Hepatocyte (in vitro differentiated cells): ENCODE data around the gene FRAT2. TPM values are rescaled to one million over a fixed set of nuclear protein-coding genes. Genes with fewer than 3 reads are reported as not detected.

ENCODE experiments used
- DNase-seq: peaks from one replicate; pipeline ENCODE4 v3.0.0-alpha.2; 2016; ENCODE audit warnings: low spot score
- H2AFZ ChIP-seq: fragments of 200-600 bp; sonication (generic); 2 replicates; pipeline ENCODE4 v1.6.0; 2016; ENCODE audit warnings: antibody characterized with exemption, mild to moderate bottlenecking
- H3K27ac ChIP-seq: fragments of 200-600 bp; sonication (generic); 2 replicates; pipeline ENCODE4 v1.5.1; 2016; ENCODE audit warnings: mild to moderate bottlenecking
- H3K27me3 ChIP-seq: fragments of 200-600 bp; sonication (generic); 2 replicates; pipeline ENCODE4 v1.6.1; 2016
- H3K36me3 ChIP-seq: fragments of 200-600 bp; sonication (generic); replicated peaks from 2 replicates; pipeline ENCODE4 v1.5.1; 2016; ENCODE audit warnings: low read depth; ENCODE audit not compliant: insufficient read depth
- H3K4me1 ChIP-seq: fragments of 200-600 bp; sonication (generic); 2 replicates; pipeline ENCODE4 v1.5.1; 2016; ENCODE audit warnings: mild to moderate bottlenecking, moderate library complexity; ENCODE audit not compliant: insufficient read depth
- H3K4me2 ChIP-seq: fragments of 200-600 bp; sonication (generic); 2 replicates; pipeline ENCODE4 v1.6.0; 2016
- H3K4me3 ChIP-seq: fragments of 200-600 bp; sonication (generic); 2 replicates; pipeline ENCODE4 v1.5.1; 2016; ENCODE audit warnings: mild to moderate bottlenecking
- H3K79me2 ChIP-seq: fragments of 200-600 bp; sonication (generic); 2 replicates; pipeline ENCODE4 v1.6.0; 2017; ENCODE audit warnings: mild to moderate bottlenecking
- H3K9me2 ChIP-seq: fragments of 200-600 bp; sonication (generic); replicated peaks from 2 replicates; pipeline ENCODE4 v1.6.0; 2017; ENCODE audit warnings: mild to moderate bottlenecking; ENCODE audit not compliant: insufficient read depth
- H3K9me3 ChIP-seq: fragments of 200-600 bp; sonication (generic); 2 replicates; pipeline ENCODE4 v1.5.1; 2016; ENCODE audit warnings: low read depth, mild to moderate bottlenecking
- H4K20me1 ChIP-seq: fragments of 200-600 bp; sonication (generic); 2 replicates; pipeline ENCODE4 v1.6.0; 2016; ENCODE audit warnings: mild to moderate bottlenecking; ENCODE audit not compliant: insufficient read depth, poor library complexity, severe bottlenecking
- CTCF ChIP-seq: fragments of 200-600 bp; sonication (generic); IDR thresholded peaks from 2 replicates; pipeline ENCODE4 v1.5.1; 2016; ENCODE audit warnings: antibody characterized with exemption, mild to moderate bottlenecking; ENCODE audit not compliant: poor library complexity
- EZH2 ChIP-seq: fragments of 200-600 bp; sonication (generic); IDR thresholded peaks from 2 replicates; pipeline ENCODE4 v1.6.1; 2016; ENCODE audit warnings: antibody characterized with exemption, mild to moderate bottlenecking, borderline replicate concordance
- EZH2phosphoT487 ChIP-seq: fragments of 200-600 bp; sonication (generic); IDR thresholded peaks from one replicate; pipeline ENCODE4 v1.6.1; 2018; ENCODE audit warnings: antibody characterized with exemption, mild to moderate bottlenecking, low read depth, moderate library complexity; ENCODE audit not compliant: unreplicated experiment, severe bottlenecking
- WGBS: methylation state at CpG from one replicate; pipeline ENCODE4 v1.1.6; 2016; ENCODE audit warnings: low lambda C conversion rate; ENCODE audit errors: missing lambda C conversion rate; 5-methylcytosine and 5-hydroxymethylcytosine counted together
- polyA plus RNA-seq: library from polyadenylated mRNA; unstranded; fragments of >200 nt; fragmentation: Nextera tagmentation; extraction: Ambion mirVana; gene quantifications from 2 replicates; pipeline ENCODE4 v1.2.1, GENCODE V29; 2016
- total RNA-seq: library from RNA; depleted of rRNA; stranded (reverse); fragments of >200 nt; gene quantifications from 2 replicates; pipeline ENCODE4 v1.2.3, GENCODE V29; 2014

Gene FRAT2
- total and polyA plus RNA-seq, 2 experiments from 2014 or later: 27.4 to 29.4 TPM

DNA sequence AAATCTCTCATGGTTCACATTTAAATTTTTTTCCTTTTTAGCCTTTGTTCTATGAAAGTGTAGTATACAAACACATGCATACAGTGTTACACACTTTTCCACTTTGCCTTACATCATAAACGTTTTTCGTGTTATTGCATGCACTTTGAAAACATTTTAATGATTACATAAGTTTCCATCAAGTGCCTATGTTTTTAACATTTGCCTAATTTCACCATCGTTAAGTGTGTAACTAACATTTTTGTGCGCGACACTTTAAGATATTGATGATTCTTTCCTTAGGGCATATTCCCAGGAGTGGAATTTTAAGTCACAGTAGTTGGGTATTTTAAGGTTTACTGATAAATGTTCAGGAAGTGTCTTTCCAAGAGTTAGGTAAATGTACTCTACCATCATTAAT, 1.5 kb upstream of the FRAT2 start:
- DNase-seq: no peak
- H3K27ac ChIP-seq: no peak overlapping the region
- H3K4me2 ChIP-seq: peak overlapping the region; percentile 62
- no peaks in the 10 kb centered on the region for H3K36me3 ChIP-seq
- WGBS: 39% methylated on average over 5 of the region's 5 CpGs
- no peak overlapping the region for H3K4me3 ChIP-seq
- no peak overlapping the region for H2AFZ ChIP-seq
- H4K20me1 ChIP-seq: no peaks in the 10 kb centered on the region
- H3K9me2 ChIP-seq: no peaks in the 10 kb centered on the region
- peaks cover 32% of the 10 kb centered on the region for H3K4me1 ChIP-seq
- no peaks in the 10 kb centered on the region for H3K9me3 ChIP-seq
- peaks cover 27% of the 10 kb centered on the region for H3K79me2 ChIP-seq
- TF ChIP-seq CTCF: no peak
- TF ChIP-seq EZH2phosphoT487: no peak
- no peak for TF ChIP-seq EZH2
- H3K27me3 ChIP-seq: no peaks in the 10 kb centered on the region

DNA sequence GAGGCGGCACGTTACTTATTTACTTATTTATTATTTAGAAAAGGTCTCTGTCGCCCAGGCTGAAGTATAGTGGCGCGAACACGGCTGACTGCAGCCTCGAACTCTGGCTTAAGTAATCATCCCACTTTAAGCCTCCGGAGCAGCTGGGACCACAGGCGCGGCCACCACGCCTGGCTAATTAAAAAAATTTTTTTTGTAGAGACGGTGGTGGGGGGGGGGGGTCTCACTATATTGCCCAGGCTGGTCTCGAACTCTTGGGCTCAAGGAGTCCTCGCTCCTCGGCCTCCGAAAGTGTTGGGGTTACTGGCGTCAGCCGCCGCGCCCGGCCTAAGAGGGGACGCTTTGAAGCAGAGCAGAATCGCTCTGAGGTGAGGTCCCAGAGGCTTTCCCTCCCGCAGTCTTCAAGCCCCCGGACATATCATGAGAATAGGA, 675 bp upstream of the FRAT2 start:
- no peaks in the 10 kb centered on the region for H4K20me1 ChIP-seq
- H3K79me2 ChIP-seq: peaks cover 35% of the 10 kb centered on the region
- H3K9me3 ChIP-seq: no peaks in the 10 kb centered on the region
- 8% methylated on average over 23 of the region's 25 CpGs for WGBS
- H3K4me3 ChIP-seq: peak overlapping the region; percentile 35
- peak overlapping the region; percentile 91 for H3K4me2 ChIP-seq
- H3K36me3 ChIP-seq: no peaks in the 10 kb centered on the region
- H3K27me3 ChIP-seq: no peaks in the 10 kb centered on the region
- H3K9me2 ChIP-seq: no peaks in the 10 kb centered on the region
- H2AFZ ChIP-seq: peak overlapping the region; percentile 69
- DNase-seq: no peak
- no peak for TF ChIP-seq CTCF
- TF ChIP-seq EZH2: no peak
- TF ChIP-seq EZH2phosphoT487: no peak
- H3K27ac ChIP-seq: no peak overlapping the region
- peaks cover 36% of the 10 kb centered on the region for H3K4me1 ChIP-seq

GRCh38 chr10:97333601-97334369, 744 bp downstream of the FRAT2 start:
- H3K27ac ChIP-seq: peak overlapping the region; percentile 94
- no peak for TF ChIP-seq CTCF
- TF ChIP-seq EZH2: no peak
- TF ChIP-seq EZH2phosphoT487: no peak
- H3K36me3 ChIP-seq: no peaks in the 10 kb centered on the region
- peak overlapping the region; percentile 11 for H2AFZ ChIP-seq
- H3K9me2 ChIP-seq: no peaks in the 10 kb centered on the region
- peaks cover 45% of the 10 kb centered on the region for H3K79me2 ChIP-seq
- no peaks in the 10 kb centered on the region for H3K27me3 ChIP-seq
- peak; percentile 59 for DNase-seq
- H4K20me1 ChIP-seq: no peaks in the 10 kb centered on the region
- H3K9me3 ChIP-seq: no peaks in the 10 kb centered on the region
- 1% methylated on average over 87 of the region's 89 CpGs for WGBS
- H3K4me1 ChIP-seq: peaks cover 43% of the 10 kb centered on the region
- H3K4me3 ChIP-seq: peak overlapping the region; percentile 45
- peak overlapping the region; percentile 91 for H3K4me2 ChIP-seq
